Cortex of kidney (tissue), 1 donor: Measurements from ENCODE around the gene ITPK1.

ENCODE experiments used
- DNase-seq: peaks from one replicate; lab custom pipeline; 2025; lab: John Stamatoyannopoulos, UW

ITPK1 gene

GRCh38 chr14:92968291-92969020 lies 147.3 kb downstream of the ITPK1 start:
- DNase-seq = no peak

GRCh38 chr14:92967346-92967926 lies 148.3 kb downstream of the ITPK1 start:
- no peak for DNase-seq

- DNase-seq = no peak
These were observed 150.4 kb downstream of the ITPK1 start for GRCh38 chr14:92965281-92965680.

GRCh38 chr14:92964124-92965109 lies 151.3 kb downstream of the ITPK1 start:
- DNase-seq = no peak

GRCh38 chr14:92963301-92964123 lies 152.2 kb downstream of the ITPK1 start:
- no peak for DNase-seq

GRCh38 chr14:92962831-92963095 lies 153.0 kb downstream of the ITPK1 start:
- DNase-seq = no peak

- no peak for DNase-seq
These were observed 153.5 kb downstream of the ITPK1 start for GRCh38 chr14:92962031-92962830.

- no peak for DNase-seq
These were observed 154.2 kb downstream of the ITPK1 start for GRCh38 chr14:92961567-92961855.

GRCh38 chr14:92960706-92961566 lies 154.8 kb downstream of the ITPK1 start:
- DNase-seq = no peak

- no peak for DNase-seq
These were observed 155.7 kb downstream of the ITPK1 start for GRCh38 chr14:92959761-92960680.

GRCh38 chr14:92959189-92959531 lies 156.6 kb downstream of the ITPK1 start:
- no peak for DNase-seq

GRCh38 chr14:92958373-92959188 lies 157.1 kb downstream of the ITPK1 start:
- DNase-seq = no peak

- DNase-seq = no peak
These were observed 158.8 kb downstream of the ITPK1 start for GRCh38 chr14:92956961-92957360.

GRCh38 chr14:92955381-92955780 lies 160.3 kb downstream of the ITPK1 start:
- DNase-seq = no peak

GRCh38 chr14:92954933-92955332 lies 160.8 kb downstream of the ITPK1 start:
- DNase-seq = no peak

- no peak for DNase-seq
These were observed 162.2 kb downstream of the ITPK1 start for GRCh38 chr14:92953526-92953925.

- DNase-seq = no peak
These were observed 163.0 kb downstream of the ITPK1 start for GRCh38 chr14:92952481-92953298.
